Testis (tissue), 3 donors: Measurements from ENCODE around the gene ARMC12. TPM values are rescaled to one million over a fixed set of nuclear protein-coding genes. Genes with fewer than 3 reads are reported as not detected.

Source experiments
- DNase-seq: peaks from one replicate; pipeline ENCODE4 v3.0.0-alpha.2; 2019
- H3K27ac ChIP-seq, 2 donors: fragments of 200-600 bp; sonication (generic); one replicate each; pipeline ENCODE4 v1.5.1; 2019
- H3K27me3 ChIP-seq: fragments of 200-600 bp; sonication (generic); one replicate; pipeline ENCODE4 v1.5.1; 2019
- H3K36me3 ChIP-seq: fragments of 200-600 bp; sonication (generic); one replicate; pipeline ENCODE4 v1.5.1; 2017; ENCODE audit warnings: low read depth; ENCODE audit errors: missing control alignments
- H3K4me1 ChIP-seq: fragments of 200-600 bp; sonication (generic); one replicate; pipeline ENCODE4 v1.5.1; 2019
- H3K4me3 ChIP-seq, 2 donors: fragments of 200-600 bp; sonication (generic); one replicate each; pipeline ENCODE4 v1.5.1; 2017 to 2019
- H3K9me3 ChIP-seq: fragments of 200-600 bp; sonication (generic); one replicate; pipeline ENCODE4 v1.5.1; 2017
- POLR2A ChIP-seq: fragments of 450-650 bp; IDR thresholded peaks from one replicate; pipeline ENCODE4 v1.6.1; 2017; ENCODE audit warnings: antibody characterized with exemption, mild to moderate bottlenecking, moderate library complexity
- WGBS, 2 donors: methylation state at CpG; one replicate each; pipeline ENCODE4 v1.1.5; 2018; 5-methylcytosine and 5-hydroxymethylcytosine counted together
- intact Hi-C: fragments of 100-400 bp; cut with DNase I; formaldehyde crosslinking; loops from one replicate; pipeline ENCODE4 v1.15.1; 2023; ENCODE audit warnings: low total_unique reads
- polyA plus RNA-seq: library from polyadenylated mRNA; stranded (reverse); fragments of 350-450 nt; fragmentation: Illumina TruSeq; extraction: RNeasy Lipid Tissue Mini Kit (QIAGEN cat#74804); gene quantifications from one replicate; pipeline ENCODE4 v1.2.3, GENCODE V29; 2014; ENCODE audit warnings: low read depth, low replicate concordance; ENCODE audit not compliant: insufficient read depth
- total RNA-seq, 2 donors: library from RNA; depleted of rRNA; stranded (reverse); fragments of >200 nt; gene quantifications; one replicate each; pipeline ENCODE4 v1.2.3, GENCODE V29; 2016
- TF ChIP-seq, protein P1 (sequence below), 3 experiments: fragments of 450-650 bp in 2 of 3; fragments of 200-600 bp in 1 of 3; sonication (generic) in 1 of 3; IDR thresholded peaks; one replicate each; pipeline ENCODE4 v1.5.1; 2016 to 2019; ENCODE audit warnings: antibody characterized with exemption in 3 of 3, mild to moderate bottlenecking in 2 of 3, moderate library complexity in 1 of 3

The ARMC12 gene
- total and polyA plus RNA-seq, 3 donors from 2014 or later: 46.8 to 104 (median 84.9) TPM

DNA sequence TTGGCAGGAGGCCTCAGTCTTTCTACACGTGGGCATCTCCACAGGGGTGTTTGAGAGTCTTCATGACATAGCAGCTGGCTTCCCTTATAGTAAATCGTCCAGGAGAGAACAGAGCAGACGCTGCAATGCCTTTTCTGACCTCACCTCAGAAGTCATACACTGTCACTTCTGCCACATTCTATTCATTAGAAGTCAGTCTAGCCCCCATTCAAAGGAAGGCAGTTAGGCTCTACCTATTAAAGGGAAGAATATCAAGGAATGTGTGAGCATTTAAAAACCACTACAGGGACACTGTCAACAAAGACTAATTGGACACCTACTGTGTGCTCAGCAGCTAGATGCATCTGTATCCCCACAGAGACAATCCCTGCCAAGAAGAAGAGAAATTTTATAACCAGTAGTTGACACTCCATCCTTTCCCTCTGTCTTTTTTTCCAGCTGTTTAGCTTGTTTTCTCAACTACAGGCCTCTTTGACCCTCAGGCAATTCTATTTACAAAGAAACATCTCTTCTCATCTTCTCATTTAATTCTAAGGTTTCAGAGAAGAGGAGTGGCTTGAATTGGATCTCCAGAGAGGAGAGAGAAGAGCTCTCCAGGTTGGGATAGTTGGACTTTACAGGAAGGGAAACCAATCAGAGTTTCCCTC is 18.6 kb downstream of the ARMC12 start:
- TF ChIP-seq POLR2A: no peak
- TF ChIP-seq, protein P1, sequence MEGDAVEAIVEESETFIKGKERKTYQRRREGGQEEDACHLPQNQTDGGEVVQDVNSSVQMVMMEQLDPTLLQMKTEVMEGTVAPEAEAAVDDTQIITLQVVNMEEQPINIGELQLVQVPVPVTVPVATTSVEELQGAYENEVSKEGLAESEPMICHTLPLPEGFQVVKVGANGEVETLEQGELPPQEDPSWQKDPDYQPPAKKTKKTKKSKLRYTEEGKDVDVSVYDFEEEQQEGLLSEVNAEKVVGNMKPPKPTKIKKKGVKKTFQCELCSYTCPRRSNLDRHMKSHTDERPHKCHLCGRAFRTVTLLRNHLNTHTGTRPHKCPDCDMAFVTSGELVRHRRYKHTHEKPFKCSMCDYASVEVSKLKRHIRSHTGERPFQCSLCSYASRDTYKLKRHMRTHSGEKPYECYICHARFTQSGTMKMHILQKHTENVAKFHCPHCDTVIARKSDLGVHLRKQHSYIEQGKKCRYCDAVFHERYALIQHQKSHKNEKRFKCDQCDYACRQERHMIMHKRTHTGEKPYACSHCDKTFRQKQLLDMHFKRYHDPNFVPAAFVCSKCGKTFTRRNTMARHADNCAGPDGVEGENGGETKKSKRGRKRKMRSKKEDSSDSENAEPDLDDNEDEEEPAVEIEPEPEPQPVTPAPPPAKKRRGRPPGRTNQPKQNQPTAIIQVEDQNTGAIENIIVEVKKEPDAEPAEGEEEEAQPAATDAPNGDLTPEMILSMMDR (IDR thresholded peaks at IDR 0.05): no peak
- intact Hi-C loops: no loop called here
- Histone ChIP-seq H3K9me3 (no peaks in the 10 kb centered on the region), H3K36me3 (no peaks in the 10 kb centered on the region), H3K27ac (no peak overlapping the region), H3K4me1 (peaks cover 4% of the 10 kb centered on the region), H3K4me3 (no peak overlapping the region), H3K27me3 (no peaks in the 10 kb centered on the region)
- 67 to 87% methylated on average over 3 of the region's 3 CpGs for WGBS, 2 donors
- DNase-seq: no peak

DNA sequence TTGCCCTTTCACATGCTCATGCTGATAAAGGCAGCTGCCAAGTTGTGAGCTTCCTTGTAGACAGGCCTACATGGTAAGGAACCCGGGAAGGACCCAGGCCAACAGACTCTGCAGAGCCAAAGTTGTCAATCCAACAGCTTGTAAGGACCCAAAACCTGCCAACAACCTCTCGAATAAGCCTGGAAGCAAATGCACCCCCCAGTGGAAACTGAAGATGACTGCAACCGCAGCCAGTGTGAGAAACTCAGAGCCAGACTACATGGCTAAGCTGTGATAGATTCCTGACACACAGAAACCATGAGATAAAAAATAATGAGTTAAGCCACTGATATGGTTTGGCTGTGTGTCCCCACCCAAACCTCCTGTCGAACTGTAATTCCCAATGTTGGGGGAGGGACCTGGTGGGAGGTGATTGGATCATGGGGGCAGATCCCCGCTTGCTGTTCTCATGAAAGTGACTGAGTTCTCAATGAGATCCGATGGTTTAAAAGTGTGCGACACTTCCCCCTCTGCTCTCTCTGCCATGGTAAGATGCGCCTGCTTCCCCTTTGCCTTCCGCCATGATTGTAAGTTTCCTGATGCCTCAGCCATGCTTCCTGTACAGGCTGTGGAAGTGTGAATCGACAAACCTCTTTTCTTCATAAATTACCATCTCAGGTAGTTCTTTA is 20.8 kb downstream of the ARMC12 start:
- no peak overlapping the region for H3K27ac ChIP-seq
- TF ChIP-seq, protein P1 (IDR thresholded peaks at IDR 0.05): no peak
- TF ChIP-seq POLR2A: no peak
- H3K4me1 ChIP-seq: peaks cover 4% of the 10 kb centered on the region
- DNase-seq: no peak
- H3K4me3 ChIP-seq: no peak overlapping the region
- H3K36me3 ChIP-seq: no peaks in the 10 kb centered on the region
- intact Hi-C loops: no loop called here
- WGBS, 2 donors: 67 to 73% methylated on average over 10 of the region's 10 CpGs
- H3K9me3 ChIP-seq: no peaks in the 10 kb centered on the region
- no peaks in the 10 kb centered on the region for H3K27me3 ChIP-seq

DNA sequence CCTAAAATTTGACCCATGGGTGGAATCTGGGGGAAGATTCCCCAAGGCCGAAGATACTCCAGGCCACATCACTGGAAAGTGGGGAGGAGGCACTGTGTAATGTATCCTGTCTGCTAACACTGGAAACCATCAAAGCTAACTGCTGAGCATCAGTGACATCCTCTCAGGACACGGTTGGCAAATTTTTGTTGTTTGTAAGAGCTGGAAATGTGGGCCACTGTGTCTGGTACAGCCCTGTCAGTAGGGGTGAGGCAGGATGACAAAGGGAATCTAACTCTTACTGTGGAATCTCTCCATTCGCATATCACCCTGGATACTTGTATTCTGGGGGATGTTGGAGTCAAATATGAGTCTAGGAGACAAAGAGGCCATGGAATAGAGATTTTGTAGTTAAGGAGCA is 22.6 kb downstream of the ARMC12 start:
- Histone ChIP-seq H3K4me1 (peaks cover 4% of the 10 kb centered on the region), H3K27me3 (no peaks in the 10 kb centered on the region), H3K4me3 (no peak overlapping the region), H3K9me3 (no peaks in the 10 kb centered on the region), H3K27ac (no peak overlapping the region), H3K36me3 (no peaks in the 10 kb centered on the region)
- intact Hi-C loops: no loop called here
- WGBS, 2 donors: 69 to 72% methylated on average over 3 of the region's 3 CpGs
- no peak for TF ChIP-seq POLR2A
- TF ChIP-seq, protein P1 (IDR thresholded peaks at IDR 0.05): no peak
- no peak for DNase-seq

DNA sequence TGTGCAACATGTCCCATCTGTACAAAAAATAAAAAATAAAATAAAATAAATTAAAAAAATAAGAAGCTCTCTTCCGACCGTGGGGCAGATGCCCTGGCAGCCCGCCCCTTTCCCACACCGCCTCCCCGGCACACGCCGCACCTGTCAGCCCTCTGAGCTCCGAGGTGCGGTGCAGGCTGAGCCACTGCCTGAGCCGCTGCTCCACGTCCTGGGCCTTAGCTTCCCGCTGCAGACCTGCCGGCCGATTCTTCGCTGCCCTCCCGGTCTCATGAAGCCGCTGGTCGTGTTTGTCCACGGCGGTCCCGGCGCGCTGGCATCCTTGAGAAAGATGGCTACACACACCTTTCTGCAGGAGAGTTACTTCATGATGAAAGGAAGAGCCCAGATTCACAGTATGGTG is 28.9 kb downstream of the ARMC12 start:
- Histone ChIP-seq H3K27me3 (no peaks in the 10 kb centered on the region), H3K27ac (no peak overlapping the region), H3K4me3 (no peak overlapping the region), H3K36me3 (no peaks in the 10 kb centered on the region), H3K9me3 (no peaks in the 10 kb centered on the region), H3K4me1 (no peaks in the 10 kb centered on the region)
- no peak for DNase-seq
- TF ChIP-seq, protein P1 (IDR thresholded peaks at IDR 0.05): no peak
- TF ChIP-seq POLR2A: no peak
- WGBS, 2 donors: 66 to 76% methylated on average over 23 of the region's 23 CpGs
- intact Hi-C loops: no loop called here

DNA sequence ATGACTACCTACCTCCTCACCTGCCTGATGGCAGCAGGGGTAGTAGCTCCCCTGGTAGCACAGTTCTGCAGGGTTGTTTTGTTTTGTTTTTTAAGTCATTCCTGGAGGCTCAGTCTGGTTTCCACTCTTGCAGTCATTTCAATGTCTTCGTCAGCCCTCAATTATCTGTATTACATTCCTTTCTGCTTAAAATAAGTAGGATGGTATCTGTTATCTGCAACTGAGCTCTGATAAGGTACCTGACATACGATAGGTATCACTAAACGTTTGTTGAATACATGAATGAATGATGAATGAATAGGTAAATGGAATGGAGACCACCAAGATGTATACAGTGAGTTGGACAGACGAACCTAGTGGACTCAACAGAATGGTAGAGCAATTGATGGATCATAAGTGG is 32.4 kb downstream of the ARMC12 start:
- DNase-seq: no peak
- 73 to 76% methylated on average over 4 of the region's 4 CpGs for WGBS, 2 donors

More for the DNA sequence above, 32.4 kb downstream of the ARMC12 start:
- Histone ChIP-seq H3K36me3 (no peaks in the 10 kb centered on the region), H3K4me3 (no peak overlapping the region), H3K4me1 (no peaks in the 10 kb centered on the region), H3K27ac (no peak overlapping the region), H3K27me3 (no peaks in the 10 kb centered on the region), H3K9me3 (no peaks in the 10 kb centered on the region)
- TF ChIP-seq POLR2A: no peak
- TF ChIP-seq, protein P1 (IDR thresholded peaks at IDR 0.05): no peak
- intact Hi-C loops: no loop called here
